Activated CD4-positive, alpha-beta T cell treated with anti-CD3 and anti-CD28 coated beads for 36 hours (primary cell): ENCODE results near the gene COL28A1. TPM values are rescaled to one million over a fixed set of nuclear protein-coding genes. Genes with fewer than 3 reads are reported as not detected.
"Not testable (repeated sequence)": the region's sequence is repeated elsewhere in the genome, so short reads cannot be mapped to it uniquely, and the experiment has no call there.

Source experiments
- ATAC-seq: fragments of 200-7000 bp; cut with Tn5 transposase; one replicate; pipeline ENCODE4 v1.10.0; 2021; ENCODE audit warnings: mild to moderate bottlenecking, moderate library complexity
- CTCF ChIA-PET: fragments of 350-600 bp; sonication (Branson Sonifier 250); formaldehyde crosslinking; loops from one replicate; lab custom pipeline; 2021; ENCODE audit warnings: antibody characterized with exemption; lab: Charles Lee
- POLR2A ChIA-PET: fragments of 350-600 bp; sonication (Branson Sonifier 250); formaldehyde crosslinking; loops from one replicate; lab custom pipeline; 2021; ENCODE audit warnings: antibody characterized with exemption, inconsistent platforms; lab: Charles Lee
- DNase-seq: peaks from one replicate; pipeline ENCODE4 v3.0.0-alpha.2; 2020
- H3K27ac Mint-ChIP-seq: one replicate; pipeline ENCODE4 v1.8.0; 2021; ENCODE audit warnings: mixed read lengths
- H3K27me3 Mint-ChIP-seq: one replicate; pipeline ENCODE4 v1.8.0; 2021; ENCODE audit warnings: mixed read lengths
- H3K36me3 Mint-ChIP-seq: one replicate; pipeline ENCODE4 v1.8.0; 2021; ENCODE audit warnings: low read depth, mixed read lengths
- H3K4me1 Mint-ChIP-seq: one replicate; pipeline ENCODE4 v1.8.0; 2021; ENCODE audit warnings: mixed read lengths
- H3K4me3 Mint-ChIP-seq: one replicate; pipeline ENCODE4 v1.8.0; 2021; ENCODE audit warnings: mild to moderate bottlenecking, moderate library complexity, mixed read lengths
- H3K9me3 Mint-ChIP-seq: one replicate; pipeline ENCODE4 v1.8.0; 2021; ENCODE audit warnings: low read depth, mixed read lengths
- intact Hi-C, 2 experiments: fragments of 100-400 bp; cut with DNase I in 1 of 2; cut with micrococcal nuclease in 1 of 2; formaldehyde crosslinking; loops; one replicate each; pipeline versions ENCODE4 v1.14.2 to v1.15.1; 2022 to 2024; cut with DNase I, micrococcal nuclease
- total RNA-seq, 2 experiments: library from RNA; stranded (reverse); gene quantifications; one replicate each; pipeline ENCODE4 v1.2.3, GENCODE V29; 2021

Gene COL28A1
- total RNA-seq, 2 experiments from 2014 or later: not detected

DNA sequence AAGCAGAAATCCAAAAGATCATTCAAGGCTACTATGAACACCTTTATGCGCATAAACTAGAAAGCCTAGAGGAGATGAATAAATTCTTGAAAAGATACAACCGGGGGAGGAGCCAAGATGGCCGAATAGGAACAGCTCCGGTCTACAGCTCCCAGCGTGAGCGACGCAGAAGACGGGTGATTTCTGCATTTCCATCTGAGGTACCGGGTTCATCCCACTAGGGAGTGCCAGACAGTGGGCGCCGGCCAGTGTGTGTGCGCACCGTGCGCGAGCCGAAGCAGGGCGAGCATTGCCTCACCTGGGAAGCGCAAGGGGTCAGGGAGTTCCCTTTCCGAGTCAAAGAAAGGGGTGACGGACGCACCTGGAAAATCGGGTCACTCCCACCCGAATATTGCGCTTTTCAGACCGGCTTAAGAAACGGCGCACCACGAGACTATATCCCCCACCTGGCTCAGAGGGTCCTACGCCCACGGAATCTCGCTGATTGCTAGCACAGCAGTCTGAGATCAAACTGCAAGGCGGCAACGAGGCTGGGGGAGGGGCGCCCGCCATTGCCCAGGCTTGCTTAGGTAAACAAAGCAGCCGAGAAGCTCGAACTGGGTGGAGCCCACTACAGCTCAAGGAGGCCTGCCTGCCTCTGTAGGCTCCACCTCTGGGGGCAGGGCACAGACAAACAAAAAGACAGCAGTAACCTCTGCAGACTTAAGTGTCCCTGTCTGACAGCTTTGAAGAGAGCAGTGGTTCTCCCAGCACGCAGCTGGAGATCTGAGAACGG, 70.5 kb downstream of the COL28A1 start:
- H3K4me3 Mint-ChIP-seq, H3K36me3 Mint-ChIP-seq, H3K9me3 Mint-ChIP-seq, DNase-seq, H3K4me1 Mint-ChIP-seq, POLR2A ChIA-PET, intact Hi-C loops, CTCF ChIA-PET, ATAC-seq, H3K27ac Mint-ChIP-seq, H3K27me3 Mint-ChIP-seq: not testable (repeated sequence)

- peaks cover 8% of the 10 kb centered on the region for H3K9me3 Mint-ChIP-seq
- no peak overlapping the region for H3K27ac Mint-ChIP-seq
- ATAC-seq (no peak), DNase-seq (no peak)
- intact Hi-C loops: no loop called here
- CTCF ChIA-PET: no interaction called here
- H3K36me3 Mint-ChIP-seq: no peaks in the 10 kb centered on the region
- no peaks in the 10 kb centered on the region for H3K4me1 Mint-ChIP-seq
- no peaks in the 10 kb centered on the region for H3K27me3 Mint-ChIP-seq
- no peak overlapping the region for H3K4me3 Mint-ChIP-seq
- POLR2A ChIA-PET: no interaction called here
Measured at GRCh38 chr7:7454000-7454399, 81.7 kb downstream of the COL28A1 start.

DNA sequence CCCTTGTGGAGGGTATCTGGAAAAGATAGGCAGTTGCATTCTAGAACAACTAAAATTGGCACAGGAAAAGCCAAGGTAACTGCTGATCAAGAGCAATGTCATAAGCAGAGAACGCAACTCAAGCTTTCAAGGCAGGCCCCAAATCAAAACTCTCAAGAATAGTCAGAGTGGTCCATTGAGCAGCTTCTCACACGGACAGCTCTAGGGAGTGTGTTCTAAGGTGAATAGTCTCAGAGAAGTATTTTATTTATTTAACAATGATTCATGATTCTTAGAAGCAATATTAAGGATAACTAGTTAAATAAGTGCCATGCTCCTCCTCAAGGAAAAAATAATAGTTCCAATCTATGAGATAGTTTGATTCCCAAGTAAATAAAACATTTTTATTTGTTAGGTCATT, 83.0 kb downstream of the COL28A1 start:
- Mint-ChIP-seq H3K9me3 (peaks cover 14% of the 10 kb centered on the region), H3K36me3 (peaks cover 1% of the 10 kb centered on the region), H3K4me1 (no peaks in the 10 kb centered on the region), H3K27me3 (no peaks in the 10 kb centered on the region), H3K4me3 (no peak overlapping the region), H3K27ac (no peak overlapping the region)
- POLR2A ChIA-PET: no interaction called here
- intact Hi-C loops: no loop called here
- DNase-seq: no peak
- CTCF ChIA-PET: no interaction called here
- ATAC-seq: no peak

- Mint-ChIP-seq H3K36me3 (peaks cover 1% of the 10 kb centered on the region), H3K4me3 (no peak overlapping the region), H3K27me3 (no peaks in the 10 kb centered on the region), H3K4me1 (no peaks in the 10 kb centered on the region), H3K9me3 (peaks cover 18% of the 10 kb centered on the region), H3K27ac (no peak overlapping the region)
- CTCF ChIA-PET: no interaction called here
- ATAC-seq (no peak), DNase-seq (no peak)
- POLR2A ChIA-PET: no interaction called here
- intact Hi-C loops: no loop called here
Measured at GRCh38 chr7:7452119-7452518, 83.6 kb downstream of the COL28A1 start.

DNA sequence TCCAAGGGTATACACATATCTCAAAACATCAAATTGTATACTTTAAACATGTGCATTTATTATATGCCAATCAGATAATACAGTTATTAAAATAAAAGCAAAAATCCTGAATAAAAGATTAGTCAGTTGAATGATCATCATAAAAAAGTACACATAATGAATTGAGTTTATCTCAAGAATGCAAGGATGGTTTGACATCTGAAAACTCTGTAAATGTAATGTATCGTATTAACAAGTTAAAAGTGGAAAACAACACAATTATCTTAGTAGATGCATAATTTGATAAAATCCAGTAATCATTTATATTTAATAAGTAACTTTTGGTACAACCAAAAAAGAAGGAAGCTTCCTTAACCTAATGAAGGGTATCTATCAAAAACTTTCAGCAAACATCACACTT, 86.6 kb downstream of the COL28A1 start:
- CTCF ChIA-PET: interaction anchor here (0.8 kb wide), 1 partner anchor 15 kb away, joined by 3 read pairs; no protein-coding TSS in a partner anchor
- no peak for ATAC-seq

GRCh38 chr7:7446616-7447015, 89.1 kb downstream of the COL28A1 start:
- H3K9me3 Mint-ChIP-seq: peaks cover 25% of the 10 kb centered on the region
- peaks cover 3% of the 10 kb centered on the region for H3K36me3 Mint-ChIP-seq
- intact Hi-C loops: no loop called here
- H3K4me3 Mint-ChIP-seq: no peak overlapping the region
- H3K27me3 Mint-ChIP-seq: no peaks in the 10 kb centered on the region
- CTCF ChIA-PET: no interaction called here
- no peak for DNase-seq
- ATAC-seq: no peak
- H3K4me1 Mint-ChIP-seq: peaks cover 5% of the 10 kb centered on the region
- H3K27ac Mint-ChIP-seq: no peak overlapping the region
- POLR2A ChIA-PET: no interaction called here

More for the DNA sequence above, 86.6 kb downstream of the COL28A1 start:
- intact Hi-C loops: no loop called here
- Mint-ChIP-seq H3K4me1 (peaks cover 2% of the 10 kb centered on the region), H3K27me3 (no peaks in the 10 kb centered on the region), H3K9me3 (peaks cover 25% of the 10 kb centered on the region), H3K36me3 (peaks cover 3% of the 10 kb centered on the region), H3K27ac (no peak overlapping the region), H3K4me3 (no peak overlapping the region)
- DNase-seq: no peak
- POLR2A ChIA-PET: no interaction called here

DNA sequence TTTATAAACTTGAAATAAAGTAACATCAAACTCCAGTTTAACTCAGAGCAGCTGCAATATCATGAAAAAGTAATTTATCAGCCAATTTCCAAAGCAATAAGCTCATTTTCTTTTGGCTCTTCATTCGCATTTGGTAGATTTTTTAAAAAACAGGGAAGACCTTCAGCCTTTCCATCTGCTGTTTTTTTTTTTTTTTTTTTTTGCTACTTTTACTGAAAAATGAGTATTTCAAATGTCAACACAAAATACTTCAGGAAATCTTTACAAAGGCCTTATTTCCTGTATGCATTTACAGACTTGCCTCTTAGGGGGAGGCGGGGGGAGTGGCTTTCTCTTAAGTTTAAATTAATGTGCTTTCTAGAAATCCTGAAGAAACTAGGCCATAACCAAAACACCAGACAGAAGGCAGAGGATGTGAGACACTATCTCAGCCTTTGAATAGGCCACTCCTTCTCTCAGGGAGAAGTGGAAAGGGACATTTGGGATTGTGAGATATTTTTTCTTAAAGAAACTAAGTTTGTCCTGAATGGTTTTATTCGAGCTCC, 91.8 kb downstream of the COL28A1 start:
- ATAC-seq (no peak), DNase-seq (no peak)
- no peak overlapping the region for H3K27ac Mint-ChIP-seq
- peaks cover 3% of the 10 kb centered on the region for H3K36me3 Mint-ChIP-seq
- peaks cover 17% of the 10 kb centered on the region for H3K9me3 Mint-ChIP-seq
- POLR2A ChIA-PET: no interaction called here
- intact Hi-C loops: no loop called here
- CTCF ChIA-PET: interaction anchor here (0.6 to 0.7 kb wide), 2 partner anchors 28 to 337 kb away, joined by 3 to 4 read pairs; no protein-coding TSS in a partner anchor
- H3K4me1 Mint-ChIP-seq: peaks cover 5% of the 10 kb centered on the region
- H3K27me3 Mint-ChIP-seq: peaks cover 2% of the 10 kb centered on the region
- no peak overlapping the region for H3K4me3 Mint-ChIP-seq

DNA sequence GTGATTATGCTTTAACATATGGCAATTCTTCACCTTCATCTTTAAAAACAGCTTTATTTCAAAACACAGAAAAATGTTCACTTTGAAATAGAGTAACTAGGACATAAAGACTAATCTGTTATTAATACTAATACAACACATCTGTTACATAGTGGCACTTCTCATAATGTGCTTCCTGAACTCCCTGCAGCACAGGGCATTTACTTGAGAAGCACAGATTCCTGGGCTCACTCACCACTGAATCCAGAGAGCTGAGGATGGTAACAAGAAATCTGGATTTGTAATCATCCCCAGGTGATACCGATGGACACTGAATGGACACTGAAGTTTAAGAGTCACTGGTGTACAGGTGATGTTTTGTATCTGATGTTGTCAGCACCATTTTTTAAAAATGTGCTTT, 96.1 kb downstream of the COL28A1 start:
- Mint-ChIP-seq H3K4me1 (peaks cover 5% of the 10 kb centered on the region), H3K4me3 (no peak overlapping the region), H3K36me3 (no peaks in the 10 kb centered on the region), H3K27me3 (peaks cover 2% of the 10 kb centered on the region), H3K9me3 (no peaks in the 10 kb centered on the region), H3K27ac (no peak overlapping the region)
- ATAC-seq: no peak
- POLR2A ChIA-PET: no interaction called here
- intact Hi-C loops: no loop called here
- DNase-seq: no peak
- CTCF ChIA-PET: interaction anchor here (0.6 kb wide), 1 partner anchor 337 kb away, joined by 3 read pairs; no protein-coding TSS in a partner anchor

GRCh38 chr7:7438851-7439250, 96.8 kb downstream of the COL28A1 start:
- H3K36me3 Mint-ChIP-seq: no peaks in the 10 kb centered on the region
- peak; percentile 84 for ATAC-seq
- H3K27me3 Mint-ChIP-seq: peaks cover 2% of the 10 kb centered on the region
- no peak overlapping the region for H3K27ac Mint-ChIP-seq
- peak; percentile 16 for DNase-seq
- POLR2A ChIA-PET: no interaction called here
- no peaks in the 10 kb centered on the region for H3K9me3 Mint-ChIP-seq
- intact Hi-C loops: no loop called here
- H3K4me3 Mint-ChIP-seq: no peak overlapping the region
- CTCF ChIA-PET: interaction anchor here (0.9 kb wide), 1 partner anchor 11 kb away, joined by 3 read pairs; no protein-coding TSS in a partner anchor
- H3K4me1 Mint-ChIP-seq: peaks cover 3% of the 10 kb centered on the region

DNA sequence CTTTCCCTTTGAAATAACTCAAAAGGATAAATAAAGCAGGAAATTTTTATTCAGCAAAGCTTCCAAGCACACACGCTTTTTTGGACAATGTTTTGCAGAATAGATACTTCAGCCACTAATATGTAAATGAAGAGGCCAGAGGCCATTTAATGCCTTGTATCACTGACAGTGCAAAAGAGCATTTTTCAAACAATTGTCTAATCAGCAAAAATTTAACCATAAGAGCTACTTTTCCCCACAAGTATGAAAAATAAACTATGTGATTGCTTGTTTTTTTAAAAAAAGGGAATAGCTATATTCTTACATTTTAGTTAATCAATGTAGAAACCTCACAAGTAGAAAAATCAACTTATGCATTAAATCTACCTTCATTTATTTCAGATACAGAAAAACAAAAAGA, 99.7 kb downstream of the COL28A1 start:
- Mint-ChIP-seq H3K27me3 (peaks cover 7% of the 10 kb centered on the region), H3K36me3 (no peaks in the 10 kb centered on the region), H3K9me3 (no peaks in the 10 kb centered on the region), H3K4me3 (no peak overlapping the region), H3K4me1 (no peaks in the 10 kb centered on the region), H3K27ac (no peak overlapping the region)
- intact Hi-C loops: no loop called here
- POLR2A ChIA-PET: no interaction called here
- no peak for DNase-seq
- no peak for ATAC-seq
- CTCF ChIA-PET: interaction anchor here (0.8 to 1.3 kb wide), 2 partner anchors 9 to 19 kb away, joined by 3 to 4 read pairs; no protein-coding TSS in a partner anchor

DNA sequence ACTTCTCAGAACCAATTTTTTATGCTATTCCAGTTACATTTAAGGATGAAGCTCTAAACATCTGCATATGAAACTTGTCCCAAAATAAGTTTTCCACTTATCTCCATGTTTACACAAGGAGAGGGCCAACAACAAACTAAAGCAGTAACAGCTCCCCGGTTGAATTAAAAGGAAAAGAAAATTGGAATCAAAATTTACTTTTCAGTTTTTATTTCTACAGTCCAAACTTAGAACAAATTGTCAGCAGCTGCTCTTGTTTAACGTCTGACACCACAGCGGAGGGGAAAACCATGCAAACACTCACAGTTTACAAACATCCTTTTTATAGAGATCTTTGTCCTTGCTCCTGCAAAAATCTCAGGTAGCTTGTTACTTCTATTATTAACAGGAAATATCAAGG, 101.3 kb downstream of the COL28A1 start:
- POLR2A ChIA-PET: no interaction called here
- CTCF ChIA-PET: interaction anchor here (0.8 to 1.2 kb wide), 3 partner anchors 10 to 391 kb away, joined by 3 read pairs; no protein-coding TSS in a partner anchor
- no peak overlapping the region for H3K4me3 Mint-ChIP-seq
- no peaks in the 10 kb centered on the region for H3K36me3 Mint-ChIP-seq
- H3K27ac Mint-ChIP-seq: no peak overlapping the region
- ATAC-seq (no peak), DNase-seq (no peak)
- H3K9me3 Mint-ChIP-seq: no peaks in the 10 kb centered on the region
- intact Hi-C loops: no loop called here
- peaks cover 4% of the 10 kb centered on the region for H3K27me3 Mint-ChIP-seq
- no peaks in the 10 kb centered on the region for H3K4me1 Mint-ChIP-seq

DNA sequence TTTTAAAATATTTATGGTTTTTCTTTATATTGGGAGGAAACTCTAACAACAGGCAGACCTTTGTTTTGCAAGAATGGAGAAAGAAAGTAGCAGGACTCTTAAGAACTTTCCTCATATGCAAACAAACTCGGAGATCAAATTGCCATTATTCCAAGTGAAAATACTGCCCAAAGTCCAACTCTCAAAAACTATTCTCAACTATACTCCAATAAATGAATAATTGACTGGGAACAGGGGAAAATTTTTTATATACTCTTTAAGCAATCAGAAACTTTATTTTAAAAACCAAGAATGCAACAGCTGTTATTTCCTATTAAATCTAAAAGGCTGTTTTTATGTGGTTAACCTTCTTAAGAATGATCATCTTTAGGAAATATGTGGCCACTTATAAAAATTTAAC, 101.9 kb downstream of the COL28A1 start:
- intact Hi-C loops: no loop called here
- no peaks in the 10 kb centered on the region for H3K4me1 Mint-ChIP-seq
- no peak overlapping the region for H3K4me3 Mint-ChIP-seq
- no peaks in the 10 kb centered on the region for H3K36me3 Mint-ChIP-seq
- H3K9me3 Mint-ChIP-seq: no peaks in the 10 kb centered on the region
- ChIA-PET CTCF (interaction anchor here (0.8 to 1.2 kb wide), 2 partner anchors 15 to 391 kb away, joined by 3 read pairs; no protein-coding TSS in a partner anchor), POLR2A (no interaction called here)
- no peak overlapping the region for H3K27ac Mint-ChIP-seq
- ATAC-seq (no peak), DNase-seq (no peak)
- H3K27me3 Mint-ChIP-seq: peaks cover 4% of the 10 kb centered on the region
